ENCODE results near the gene RBM43.
"Not testable (repeated sequence)": the region's sequence is repeated elsewhere in the genome, so short reads cannot be mapped to it uniquely, and the experiment has no call there.

RBM43 gene

DNA sequence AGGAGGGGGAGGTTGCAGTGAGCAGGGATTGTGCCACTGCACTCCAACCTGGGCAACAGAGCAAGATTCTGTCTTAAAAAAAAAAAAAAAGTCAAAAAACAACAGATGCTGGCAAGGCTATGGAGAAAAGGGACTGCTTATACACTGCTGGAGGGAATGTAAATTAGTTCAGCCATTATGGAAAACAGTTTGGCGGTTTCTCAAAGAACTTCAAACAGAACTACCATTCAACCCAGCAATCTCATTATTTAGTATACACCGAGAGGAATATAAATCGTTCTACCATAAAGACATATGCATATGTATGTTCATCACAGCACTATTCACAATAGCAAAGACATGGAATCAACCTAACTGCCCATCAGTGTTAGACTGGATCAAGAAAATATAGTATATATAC, 27.9 kb downstream of the RBM43 start:
- H3K36me3 ChIP-seq (ENCODE audit: insufficient read depth, low read length); H3K9me3 ChIP-seq (ENCODE audit: low read length); H3K27me3 ChIP-seq (ENCODE audit: insufficient read depth, low read length); H3K4me1 ChIP-seq (ENCODE audit: insufficient read depth, low read length); H2AFZ ChIP-seq (ENCODE audit: low read depth, low read length); H3K4me3 ChIP-seq (ENCODE audit: low read length): not testable (repeated sequence)

DNA sequence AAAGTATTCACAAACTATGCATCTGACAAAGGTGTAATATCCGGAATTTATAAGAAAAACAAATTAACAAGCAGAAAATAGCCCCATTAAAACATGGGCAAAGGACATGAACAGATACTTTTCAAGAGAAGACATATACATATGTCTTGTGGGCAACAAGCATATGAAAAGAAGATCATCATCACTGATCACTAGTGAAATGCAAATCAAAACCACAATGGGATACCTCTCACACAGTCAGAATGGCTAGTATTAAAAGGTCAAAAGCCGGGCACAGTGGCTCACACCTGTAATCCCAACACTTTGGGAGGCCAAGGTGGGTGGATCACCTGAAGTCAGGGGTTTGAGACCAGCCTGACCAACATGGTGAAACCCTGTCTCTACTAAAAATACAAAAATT, 28.4 kb downstream of the RBM43 start:
- H3K36me3 ChIP-seq (ENCODE audit: insufficient read depth, low read length); H3K4me1 ChIP-seq (ENCODE audit: insufficient read depth, low read length); H3K27me3 ChIP-seq (ENCODE audit: insufficient read depth, low read length); H2AFZ ChIP-seq (ENCODE audit: low read depth, low read length); H3K9me3 ChIP-seq (ENCODE audit: low read length); H3K4me3 ChIP-seq (ENCODE audit: low read length): not testable (repeated sequence)

DNA sequence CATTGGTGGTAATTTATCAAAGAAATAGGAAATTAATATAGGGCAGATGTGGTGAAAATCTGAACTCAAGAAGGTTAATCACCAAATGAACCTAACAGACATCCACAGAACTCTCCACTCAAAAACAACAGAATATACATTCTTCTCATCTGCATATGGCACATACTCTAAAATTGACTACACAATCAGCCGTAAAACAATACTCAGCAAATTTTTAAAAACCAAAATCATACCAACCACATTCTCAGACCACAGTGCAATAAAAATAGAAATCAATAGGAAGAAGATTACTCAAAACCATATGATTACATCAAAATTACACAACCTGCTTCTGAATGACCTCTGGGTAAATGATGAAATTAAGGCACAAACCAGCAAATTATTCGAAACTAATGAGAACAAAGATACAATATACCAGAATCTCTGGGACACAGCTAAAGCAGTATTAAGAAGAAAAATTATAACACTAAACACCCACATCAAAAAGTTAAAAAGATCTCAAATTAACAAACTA, 31.0 kb downstream of the RBM43 start:
- no peaks in the 10 kb centered on the region for H3K4me1 ChIP-seq (ENCODE audit: insufficient read depth, low read length)
- H2AFZ ChIP-seq (ENCODE audit: low read depth, low read length), result no peak overlapping the region
- H3K9me3 ChIP-seq (ENCODE audit: low read length), result no peaks in the 10 kb centered on the region
- no peak overlapping the region for H3K4me3 ChIP-seq (ENCODE audit: low read length)
- H3K36me3 ChIP-seq (ENCODE audit: insufficient read depth, low read length), result no peaks in the 10 kb centered on the region
- no peaks in the 10 kb centered on the region for H3K27me3 ChIP-seq (ENCODE audit: insufficient read depth, low read length)

DNA sequence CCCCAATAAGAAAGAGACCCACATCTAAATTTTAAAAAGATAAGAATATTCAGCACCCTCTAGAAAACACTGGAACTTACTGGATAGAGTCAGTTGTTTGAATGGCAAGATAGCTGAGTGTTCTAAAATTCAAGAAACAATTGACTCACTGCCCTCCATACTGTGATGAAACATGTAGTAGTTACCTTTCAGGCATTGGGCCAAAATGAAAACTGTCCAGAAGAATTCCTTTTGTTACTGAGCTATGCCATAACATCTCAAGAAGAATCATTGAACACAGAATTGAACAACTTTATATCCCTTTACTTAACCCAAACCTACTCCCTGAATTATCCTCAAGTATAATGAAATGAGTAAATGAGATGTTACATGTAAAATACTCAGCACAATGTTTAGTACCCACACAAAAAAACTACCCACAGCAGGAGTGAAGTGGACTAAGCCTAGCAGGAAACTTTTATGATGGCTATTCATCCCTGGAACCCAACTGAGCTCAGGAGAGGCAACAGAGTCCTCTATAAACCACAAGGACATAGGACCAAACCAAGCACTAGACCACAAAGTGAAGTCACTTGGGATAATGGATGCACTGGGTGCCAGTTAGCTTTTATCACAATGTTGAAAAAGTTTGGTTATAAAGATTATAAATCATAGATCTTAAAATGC, 32.7 kb downstream of the RBM43 start:
- Histone ChIP-seq H2AFZ (ENCODE audit: low read depth, low read length) (no peak overlapping the region), H3K4me3 (ENCODE audit: low read length) (no peak overlapping the region), H3K4me1 (ENCODE audit: insufficient read depth, low read length) (no peaks in the 10 kb centered on the region), H3K9me3 (ENCODE audit: low read length) (no peaks in the 10 kb centered on the region), H3K27me3 (ENCODE audit: insufficient read depth, low read length) (no peaks in the 10 kb centered on the region), H3K36me3 (ENCODE audit: insufficient read depth, low read length) (no peaks in the 10 kb centered on the region)

DNA sequence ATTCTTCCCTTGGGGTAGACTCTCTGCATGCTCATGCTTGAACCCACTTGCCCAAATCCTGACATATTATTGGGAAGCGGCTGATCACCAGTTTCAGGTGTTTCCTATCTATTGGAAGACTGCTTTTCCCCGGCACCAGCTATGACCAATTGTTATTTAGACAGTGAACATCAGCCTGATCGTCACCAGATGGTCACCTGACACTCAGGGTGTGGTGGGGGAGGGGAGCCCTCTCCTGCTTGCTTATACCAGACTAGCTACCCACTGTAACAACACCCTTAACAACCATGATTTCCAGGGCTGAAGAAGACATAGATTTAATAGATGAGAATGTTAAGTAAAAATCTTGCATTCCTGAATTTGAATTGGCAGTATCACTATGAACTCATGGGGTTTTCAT, 44.3 kb downstream of the RBM43 start:
- no peaks in the 10 kb centered on the region for H3K27me3 ChIP-seq (ENCODE audit: insufficient read depth, low read length)
- H3K36me3 ChIP-seq (ENCODE audit: insufficient read depth, low read length), result no peaks in the 10 kb centered on the region
- H3K4me3 ChIP-seq (ENCODE audit: low read length), result no peak overlapping the region
- H3K4me1 ChIP-seq (ENCODE audit: insufficient read depth, low read length), result no peaks in the 10 kb centered on the region
- H3K9me3 ChIP-seq (ENCODE audit: low read length), result no peaks in the 10 kb centered on the region
- H2AFZ ChIP-seq (ENCODE audit: low read depth, low read length), result no peak overlapping the region

DNA sequence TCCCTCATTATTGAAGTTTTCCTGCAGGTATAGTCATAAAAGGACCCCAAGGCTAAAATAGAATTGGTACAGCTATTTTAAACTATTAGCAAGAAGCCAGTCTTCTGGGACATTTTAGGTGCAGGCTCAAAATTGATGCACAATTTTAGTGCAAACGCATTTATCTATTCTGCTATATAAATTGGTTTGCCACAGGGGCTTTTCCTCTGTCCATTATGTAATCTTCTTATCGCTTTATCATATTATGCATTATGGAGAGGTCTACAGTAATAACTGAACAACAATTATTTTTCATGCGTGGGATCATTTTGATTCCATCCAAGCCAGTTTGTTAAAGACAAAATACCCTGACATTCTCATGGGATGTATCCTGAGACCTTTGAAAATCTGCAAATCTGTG, 54.6 kb downstream of the RBM43 start:
- no peaks in the 10 kb centered on the region for H3K9me3 ChIP-seq (ENCODE audit: low read length)
- H3K4me3 ChIP-seq (ENCODE audit: low read length), result no peak overlapping the region
- no peaks in the 10 kb centered on the region for H3K36me3 ChIP-seq (ENCODE audit: insufficient read depth, low read length)
- no peak overlapping the region for H2AFZ ChIP-seq (ENCODE audit: low read depth, low read length)
- peaks cover 30% of the 10 kb centered on the region for H3K4me1 ChIP-seq (ENCODE audit: insufficient read depth, low read length)
- H3K27me3 ChIP-seq (ENCODE audit: insufficient read depth, low read length), result no peaks in the 10 kb centered on the region

DNA sequence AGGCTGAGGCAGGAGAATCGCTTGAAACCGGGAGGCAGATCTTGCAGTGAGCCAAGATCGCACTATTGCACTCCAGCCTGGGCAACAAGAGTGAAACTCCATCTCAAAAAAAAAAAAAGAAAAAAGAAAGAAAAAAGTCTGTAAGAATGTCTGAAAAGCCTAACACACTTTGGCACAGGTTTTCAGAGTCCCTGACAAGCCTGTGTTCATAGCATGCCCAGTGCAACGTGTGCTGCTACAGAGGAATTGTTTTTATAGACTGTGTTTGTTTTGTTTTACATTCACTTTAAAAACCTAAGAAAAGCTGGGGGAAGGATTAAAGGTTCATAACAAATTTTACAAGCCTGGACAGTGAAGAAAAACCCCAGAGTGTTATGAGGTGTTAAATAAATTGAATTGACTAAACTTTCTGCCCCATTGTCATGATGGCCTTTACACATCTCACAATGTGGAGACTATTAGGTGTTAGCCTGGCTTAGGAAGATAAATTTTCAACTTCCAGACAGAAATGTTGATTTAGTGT, 55.2 kb downstream of the RBM43 start:
- Histone ChIP-seq H3K36me3 (ENCODE audit: insufficient read depth, low read length) (no peaks in the 10 kb centered on the region), H2AFZ (ENCODE audit: low read depth, low read length) (no peak overlapping the region), H3K4me3 (ENCODE audit: low read length) (no peak overlapping the region), H3K9me3 (ENCODE audit: low read length) (no peaks in the 10 kb centered on the region), H3K4me1 (ENCODE audit: insufficient read depth, low read length) (peaks cover 30% of the 10 kb centered on the region), H3K27me3 (ENCODE audit: insufficient read depth, low read length) (no peaks in the 10 kb centered on the region)

DNA sequence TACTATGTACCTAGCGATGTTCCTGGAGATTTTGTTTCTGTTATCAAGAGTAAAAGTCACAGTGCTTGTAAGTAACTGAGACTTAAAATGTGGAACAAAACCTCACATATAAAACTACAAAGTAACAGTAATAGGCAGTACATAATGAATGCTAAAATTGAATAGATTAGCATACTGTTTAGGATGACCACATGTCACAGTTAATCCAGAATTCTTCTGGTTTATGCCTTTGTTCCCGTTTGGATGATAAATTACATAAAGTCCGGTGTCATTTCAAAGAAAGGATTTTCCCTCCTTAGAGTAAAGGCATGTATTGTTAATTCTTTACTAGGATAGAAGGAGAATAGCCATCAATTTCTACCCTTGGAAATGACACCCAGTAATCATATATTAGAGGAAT, 56.1 kb downstream of the RBM43 start:
- H3K36me3 ChIP-seq (ENCODE audit: insufficient read depth, low read length), result no peaks in the 10 kb centered on the region
- H2AFZ ChIP-seq (ENCODE audit: low read depth, low read length), result peak overlapping the region; percentile 71
- no peaks in the 10 kb centered on the region for H3K9me3 ChIP-seq (ENCODE audit: low read length)
- no peaks in the 10 kb centered on the region for H3K27me3 ChIP-seq (ENCODE audit: insufficient read depth, low read length)
- H3K4me3 ChIP-seq (ENCODE audit: low read length), result no peak overlapping the region
- H3K4me1 ChIP-seq (ENCODE audit: insufficient read depth, low read length), result peaks cover 38% of the 10 kb centered on the region

DNA sequence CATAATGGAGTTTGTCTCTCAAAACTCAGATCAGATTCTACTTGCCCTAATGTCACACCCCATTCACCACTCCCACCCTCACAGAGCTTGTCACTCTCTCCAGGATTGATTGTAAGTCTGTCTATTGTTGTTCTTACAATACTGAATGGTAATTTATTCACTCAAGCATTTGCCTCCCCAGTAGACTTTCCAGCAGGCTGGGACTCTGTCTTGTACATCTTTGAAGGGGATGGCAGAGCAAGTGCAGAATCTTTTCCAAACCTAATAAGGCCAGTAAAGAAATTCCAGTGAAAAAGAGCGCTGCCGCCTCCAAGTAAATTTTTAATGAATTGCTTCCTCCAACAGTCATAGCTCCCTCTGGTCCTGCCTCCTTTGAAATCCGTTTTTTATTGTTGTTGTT, 56.9 kb downstream of the RBM43 start:
- Histone ChIP-seq H3K36me3 (ENCODE audit: insufficient read depth, low read length) (no peaks in the 10 kb centered on the region), H2AFZ (ENCODE audit: low read depth, low read length) (peak overlapping the region; percentile 71), H3K27me3 (ENCODE audit: insufficient read depth, low read length) (no peaks in the 10 kb centered on the region), H3K4me1 (ENCODE audit: insufficient read depth, low read length) (peaks cover 40% of the 10 kb centered on the region), H3K4me3 (ENCODE audit: low read length) (peak overlapping the region; percentile 29), H3K9me3 (ENCODE audit: low read length) (no peaks in the 10 kb centered on the region)

DNA sequence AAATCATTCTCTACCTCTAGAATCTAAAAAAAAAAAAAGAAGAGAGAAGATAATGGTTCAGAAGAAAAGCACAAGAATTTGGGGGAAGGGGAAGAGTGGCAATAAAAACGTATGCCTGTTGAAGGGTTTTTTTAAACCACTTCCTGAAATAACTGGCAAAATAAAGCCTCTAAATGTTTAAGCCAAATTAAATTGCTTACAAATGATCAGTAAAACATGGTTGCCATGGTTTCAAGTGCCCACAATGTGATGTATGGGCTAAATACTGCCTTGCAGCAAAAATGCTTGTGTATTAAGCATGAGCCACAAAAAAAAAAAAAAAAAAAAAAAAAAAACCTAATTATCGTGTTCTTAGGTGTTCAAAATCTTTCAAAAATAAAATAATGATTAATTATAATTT, 60.8 kb downstream of the RBM43 start:
- Histone ChIP-seq H3K4me1 (ENCODE audit: insufficient read depth, low read length) (peaks cover 34% of the 10 kb centered on the region), H3K4me3 (ENCODE audit: low read length) (no peak overlapping the region), H3K9me3 (ENCODE audit: low read length) (no peaks in the 10 kb centered on the region), H3K27me3 (ENCODE audit: insufficient read depth, low read length) (no peaks in the 10 kb centered on the region), H2AFZ (ENCODE audit: low read depth, low read length) (no peak overlapping the region), H3K36me3 (ENCODE audit: insufficient read depth, low read length) (no peaks in the 10 kb centered on the region)

DNA sequence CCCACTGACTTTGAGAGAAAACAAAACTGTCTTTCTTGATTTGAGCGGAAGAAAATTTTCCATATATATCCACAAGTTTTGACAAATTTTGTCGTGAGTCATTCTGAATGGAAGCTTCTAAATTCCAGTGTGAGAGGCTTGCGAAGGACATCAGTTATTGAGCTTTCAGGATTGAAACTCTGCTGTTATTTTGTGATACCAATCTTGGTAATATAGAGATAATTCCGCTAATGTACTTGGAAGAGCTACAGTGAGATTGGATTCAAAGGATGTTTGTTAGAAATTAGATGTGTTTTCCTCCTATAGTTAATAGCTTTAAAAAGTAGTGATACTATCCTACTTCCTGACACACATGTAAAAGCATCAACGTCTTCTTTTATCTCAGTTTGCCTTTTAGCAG, 61.4 kb downstream of the RBM43 start:
- Histone ChIP-seq H3K4me1 (ENCODE audit: insufficient read depth, low read length) (peaks cover 29% of the 10 kb centered on the region), H3K4me3 (ENCODE audit: low read length) (no peak overlapping the region), H3K36me3 (ENCODE audit: insufficient read depth, low read length) (no peaks in the 10 kb centered on the region), H3K27me3 (ENCODE audit: insufficient read depth, low read length) (no peaks in the 10 kb centered on the region), H3K9me3 (ENCODE audit: low read length) (no peaks in the 10 kb centered on the region), H2AFZ (ENCODE audit: low read depth, low read length) (no peak overlapping the region)

DNA sequence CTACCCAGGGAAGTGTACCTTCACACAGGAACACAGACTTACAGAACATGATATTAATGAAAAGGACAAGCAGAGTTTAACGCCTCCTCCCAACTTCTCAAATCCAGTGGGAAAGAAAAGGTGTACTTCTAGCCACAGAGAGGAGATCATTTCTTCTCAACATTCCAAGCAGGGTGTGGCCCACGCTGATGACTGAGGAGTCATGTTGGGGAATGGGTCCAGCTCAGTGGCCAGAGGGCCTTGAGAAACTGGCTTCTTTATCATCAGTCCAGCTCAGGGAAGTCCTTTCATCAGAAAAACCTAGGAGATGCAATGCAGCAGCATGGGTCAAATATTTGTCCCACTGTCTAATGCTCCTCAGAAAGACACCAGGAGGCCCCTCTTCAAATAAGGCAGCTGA, 63.0 kb downstream of the RBM43 start:
- no peak overlapping the region for H3K4me3 ChIP-seq (ENCODE audit: low read length)
- no peaks in the 10 kb centered on the region for H3K27me3 ChIP-seq (ENCODE audit: insufficient read depth, low read length)
- H3K9me3 ChIP-seq (ENCODE audit: low read length), result no peaks in the 10 kb centered on the region
- peaks cover 14% of the 10 kb centered on the region for H3K4me1 ChIP-seq (ENCODE audit: insufficient read depth, low read length)
- H3K36me3 ChIP-seq (ENCODE audit: insufficient read depth, low read length), result no peaks in the 10 kb centered on the region
- H2AFZ ChIP-seq (ENCODE audit: low read depth, low read length), result no peak overlapping the region
